Stimulated activated memory B cell treated with anti-CD40 and anti-IgM and Interleukin-4, amounts not matched to agents 10 μg/mL and 1 μg/mL and 100 μg/mL, for 72 hours (primary cell): ENCODE results near the gene ZNF845.
"Not testable (repeated sequence)": the region's sequence is repeated elsewhere in the genome, so short reads cannot be mapped to it uniquely, and the experiment has no call there.

ENCODE experiments used
- ATAC-seq: fragments of 150-1000 bp; cut with Tn5 transposase; 2 replicates; pipeline ENCODE4 v1.10.0; 2021
- H3K27ac Mint-ChIP-seq: one replicate; pipeline ENCODE4 v1.8.0; 2022; ENCODE audit warnings: mild to moderate bottlenecking, mixed read lengths
- H3K27me3 Mint-ChIP-seq: one replicate; pipeline ENCODE4 v1.8.0; 2022; ENCODE audit warnings: mixed read lengths
- H3K36me3 Mint-ChIP-seq: one replicate; pipeline ENCODE4 v1.8.0; 2022; ENCODE audit warnings: mixed read lengths
- H3K4me1 Mint-ChIP-seq: one replicate; pipeline ENCODE4 v1.8.0; 2022; ENCODE audit warnings: mixed read lengths
- H3K4me3 Mint-ChIP-seq: one replicate; pipeline ENCODE4 v1.8.0; 2022; ENCODE audit warnings: mild to moderate bottlenecking, moderate library complexity, mixed read lengths
- H3K9me3 Mint-ChIP-seq: one replicate; pipeline ENCODE4 v1.8.0; 2022; ENCODE audit warnings: mixed read lengths

ZNF845 gene

GRCh38 chr19:53397918-53398317 lies 64.4 kb downstream of the ZNF845 start:
- not testable (repeated sequence) for ATAC-seq, H3K4me3 Mint-ChIP-seq

More at GRCh38 chr19:53397918-53398317, 64.4 kb downstream of the ZNF845 start:
- H3K27me3 Mint-ChIP-seq, H3K9me3 Mint-ChIP-seq, H3K27ac Mint-ChIP-seq: not testable (repeated sequence)
- peaks cover 49% of the 10 kb centered on the region for H3K36me3 Mint-ChIP-seq
- H3K4me1 Mint-ChIP-seq = peaks cover 22% of the 10 kb centered on the region
